ENCODE measurements around the gene C19orf38.

GRCh38 chr19:10809651-10810285 is 38.4 kb upstream of the C19orf38 start:
- TF ChIP-seq CTCF (IDR thresholded peaks at IDR 0.05) (no peak), POLR2A (IDR thresholded peaks at IDR 0.05) (no peak)
